HG02938 (cell line): ENCODE results near the gene RYR2.

ENCODE experiments used
- ATAC-seq: cut with Tn5 transposase; IDR thresholded peaks from one replicate; pipeline ENCODE4 v1.9.1; 2021; ENCODE audit warnings: mild to moderate bottlenecking, moderate library complexity; ENCODE audit not compliant: unreplicated experiment

RYR2 gene

DNA sequence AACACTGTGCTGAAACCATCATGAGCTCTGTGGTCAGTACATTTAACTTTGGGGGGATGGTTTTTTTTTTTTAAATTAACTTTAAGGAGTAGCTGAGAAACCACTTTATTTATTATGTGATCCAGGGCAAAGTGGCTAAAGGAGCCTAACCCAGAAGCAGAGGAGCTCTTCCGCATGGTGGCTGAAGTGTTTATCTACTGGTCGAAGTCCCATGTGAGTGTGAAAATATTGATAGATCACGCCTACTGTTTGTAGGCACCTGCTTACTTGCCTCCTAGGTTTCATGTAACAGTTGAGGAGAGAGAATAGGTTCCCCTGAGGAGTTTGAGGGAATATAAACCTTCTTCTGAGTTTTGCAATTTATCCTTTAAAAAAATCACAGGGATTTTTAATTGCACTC is 667.4 kb downstream of the RYR2 start:
- no peak for ATAC-seq

DNA sequence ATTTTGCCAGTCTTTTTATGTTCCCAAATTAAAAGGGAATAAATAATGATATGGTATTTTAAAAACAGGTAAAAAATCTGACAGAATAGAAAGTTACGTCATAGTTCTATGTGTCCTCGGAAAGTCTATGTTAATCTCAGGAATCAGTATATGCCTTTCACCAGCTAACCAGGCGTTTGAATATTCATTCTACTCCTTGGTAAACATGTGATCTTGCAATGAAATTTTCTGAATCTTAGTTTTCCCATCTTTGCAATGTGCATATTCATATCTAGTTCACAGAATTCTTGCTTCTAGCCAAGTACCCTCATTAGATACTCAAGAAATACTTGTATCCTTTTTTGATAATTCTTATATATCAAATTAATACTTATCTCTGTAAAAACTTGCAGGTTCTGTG is 669.3 kb downstream of the RYR2 start:
- no peak for ATAC-seq

DNA sequence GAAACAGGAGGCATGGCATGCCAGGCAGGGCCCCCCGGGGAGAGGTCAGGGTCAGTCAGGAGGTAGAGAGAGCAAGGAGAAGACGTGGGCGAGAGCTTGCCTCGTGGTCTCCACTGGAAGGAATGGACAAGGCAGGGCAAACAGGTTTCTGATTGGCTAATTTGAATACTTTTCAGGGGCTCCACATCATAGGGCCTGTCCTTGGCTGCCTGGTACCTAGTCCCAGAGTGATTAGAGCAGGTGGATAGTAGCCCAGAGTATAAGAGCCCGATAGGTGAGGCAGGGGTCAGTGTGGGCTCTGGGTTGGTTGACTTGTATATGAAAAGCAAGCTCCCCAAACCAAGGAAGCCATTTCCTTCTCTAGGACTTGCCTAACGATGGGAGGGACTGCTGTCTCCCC is 670.1 kb downstream of the RYR2 start:
- ATAC-seq, result no peak

DNA sequence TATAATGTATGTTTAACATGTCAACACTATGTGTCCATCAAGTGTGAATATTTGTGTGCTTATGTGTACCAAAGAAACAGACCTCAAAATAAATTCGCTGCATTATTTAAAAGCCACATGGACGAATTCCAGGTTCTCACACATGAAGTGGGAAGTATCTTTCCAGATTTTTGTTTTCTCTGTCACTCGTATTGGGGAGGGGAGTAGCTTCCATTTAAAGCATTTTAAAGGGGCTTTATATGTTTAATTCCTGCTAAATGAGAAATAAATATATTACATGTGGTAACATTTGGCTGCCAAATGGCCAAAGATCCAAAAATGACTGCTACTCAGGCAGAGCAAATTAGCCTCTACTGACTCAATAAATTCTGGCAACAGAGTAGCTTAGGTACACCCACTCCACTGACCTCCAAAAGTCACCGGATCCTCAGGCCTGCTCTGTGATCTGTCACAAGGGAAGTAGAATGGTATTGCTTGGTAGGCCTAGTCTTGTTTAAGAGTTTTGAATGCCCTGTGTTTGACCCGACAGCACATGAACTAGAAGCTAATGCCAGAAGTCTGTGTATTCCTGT is 670.7 kb downstream of the RYR2 start:
- ATAC-seq, result no peak

DNA sequence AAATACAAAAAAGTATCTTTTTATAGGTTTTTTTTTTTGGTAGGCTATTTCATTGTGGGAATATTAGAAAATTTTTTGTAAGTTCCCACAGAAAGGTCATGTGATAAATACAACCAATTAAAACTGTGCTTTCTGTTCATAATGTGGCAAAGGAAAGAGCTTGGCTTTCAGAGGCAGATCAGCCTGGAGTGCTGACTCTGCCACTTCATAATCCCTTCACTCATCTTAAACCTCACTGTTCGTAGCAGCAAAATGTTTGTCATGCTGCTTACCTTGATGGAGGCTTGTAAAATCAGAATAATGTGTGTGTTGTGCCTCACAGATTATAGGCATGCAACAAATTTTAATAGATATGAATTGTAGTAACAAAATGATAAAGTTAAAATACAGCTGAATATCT is 671.9 kb downstream of the RYR2 start:
- no peak for ATAC-seq

DNA sequence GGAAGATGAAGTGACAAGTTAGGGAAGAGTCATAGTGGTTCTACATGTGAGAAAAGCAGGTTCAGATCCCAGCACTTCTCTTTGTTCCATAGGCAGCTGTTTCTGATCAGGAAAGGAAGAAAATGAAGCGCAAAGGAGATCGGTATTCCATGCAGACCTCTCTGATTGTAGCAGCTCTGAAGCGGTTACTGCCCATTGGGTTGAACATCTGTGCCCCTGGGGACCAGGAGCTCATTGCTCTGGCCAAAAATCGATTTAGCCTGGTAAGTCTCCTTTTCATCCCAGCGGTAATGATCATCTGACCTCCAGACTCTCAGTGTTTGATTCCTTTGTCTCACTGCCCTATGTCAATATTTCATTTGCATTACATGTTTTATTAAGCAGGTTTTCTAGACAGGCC is 675.1 kb downstream of the RYR2 start:
- no peak for ATAC-seq

DNA sequence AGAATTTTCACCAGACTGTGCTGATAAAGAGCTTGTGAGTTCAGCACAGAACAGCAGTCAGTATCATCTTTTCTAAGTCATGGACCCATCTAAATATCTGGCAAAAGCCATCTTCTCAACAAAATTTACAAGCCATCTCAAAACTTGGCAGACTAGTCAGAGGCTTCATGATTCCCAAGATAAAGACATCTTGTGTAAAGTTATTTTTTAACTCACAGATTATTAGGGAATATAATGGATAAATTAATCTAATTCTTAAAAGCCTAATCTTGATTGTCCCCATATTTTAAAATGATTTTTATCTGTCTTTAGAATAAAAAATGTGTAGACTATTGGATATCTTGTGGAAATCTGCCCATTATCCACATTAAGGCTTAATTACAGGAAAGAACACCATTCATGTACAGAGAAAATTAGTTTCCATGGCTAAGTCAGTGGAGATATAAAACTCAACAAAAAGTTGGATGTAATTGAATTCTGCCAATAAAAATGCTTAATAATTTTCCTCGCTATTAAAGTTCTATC is 688.9 kb downstream of the RYR2 start:
- no peak for ATAC-seq

DNA sequence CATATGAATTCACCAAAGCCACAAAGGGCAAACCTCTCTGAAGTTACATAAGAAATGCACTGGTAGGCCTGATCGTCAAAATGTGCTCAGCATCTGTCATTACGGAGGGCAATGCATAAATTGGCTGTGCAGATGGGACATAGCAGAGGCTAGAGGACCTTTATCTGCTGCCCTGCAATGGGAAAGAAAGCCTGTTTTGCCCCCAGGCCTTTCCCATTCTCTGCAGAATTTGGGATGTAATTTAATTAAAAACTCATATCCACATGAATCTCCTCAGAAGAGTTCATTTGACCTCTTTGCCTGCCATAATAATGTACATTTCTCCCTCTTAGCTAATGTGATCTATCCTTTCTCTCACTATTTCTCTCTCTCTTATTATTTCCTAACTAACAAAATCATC is 690.7 kb downstream of the RYR2 start:
- no peak for ATAC-seq

DNA sequence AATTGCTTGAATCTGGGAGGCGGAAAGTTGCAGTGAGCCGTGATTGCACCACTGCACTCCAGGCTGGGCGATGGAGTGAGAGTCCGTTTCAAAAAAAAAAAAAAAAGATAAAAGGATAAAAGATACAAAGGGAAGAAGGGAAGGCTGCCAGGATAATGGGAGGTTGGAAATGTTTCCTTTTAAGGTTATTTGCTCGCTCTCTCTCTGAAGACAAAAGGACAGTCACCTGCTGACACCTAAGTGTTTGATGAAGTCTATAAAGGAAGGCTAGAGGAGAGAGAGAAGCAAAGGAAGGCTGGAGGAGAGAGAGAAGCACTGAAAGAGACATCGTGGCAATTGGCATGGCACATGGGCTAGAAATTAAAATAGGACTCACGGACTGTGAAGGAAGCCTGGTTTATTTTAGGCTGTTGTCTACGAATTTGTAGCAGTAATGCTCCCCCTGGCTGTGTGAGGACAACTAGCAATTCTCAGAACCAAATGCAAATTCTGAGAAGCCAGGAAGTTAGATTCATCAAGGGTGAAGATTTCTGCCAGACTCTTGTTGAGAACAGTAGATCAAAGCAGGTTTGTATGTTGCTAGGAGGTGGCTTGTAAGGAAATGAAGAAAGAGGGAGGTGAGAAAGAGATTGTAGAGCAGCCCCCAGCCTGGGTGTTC is 694.5 kb downstream of the RYR2 start:
- ATAC-seq, result no peak

DNA sequence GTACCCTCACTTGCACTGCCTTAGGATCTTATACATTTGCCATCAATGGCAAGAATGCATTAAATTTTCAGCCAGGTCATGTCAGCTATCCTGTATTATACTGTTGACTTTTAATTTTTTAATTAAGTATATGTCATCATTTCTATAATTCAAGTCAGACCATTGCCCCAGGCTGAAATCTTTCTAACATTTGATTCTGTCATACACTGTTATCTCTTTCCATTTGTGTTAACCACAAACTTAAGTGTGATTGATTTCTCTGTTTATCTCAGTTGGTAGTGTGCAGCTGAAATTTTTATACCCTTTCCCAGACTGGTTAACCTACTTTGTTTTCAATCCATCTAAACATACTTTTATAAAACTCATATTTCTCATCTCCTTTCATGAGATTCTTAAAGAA is 695.5 kb downstream of the RYR2 start:
- no peak for ATAC-seq

DNA sequence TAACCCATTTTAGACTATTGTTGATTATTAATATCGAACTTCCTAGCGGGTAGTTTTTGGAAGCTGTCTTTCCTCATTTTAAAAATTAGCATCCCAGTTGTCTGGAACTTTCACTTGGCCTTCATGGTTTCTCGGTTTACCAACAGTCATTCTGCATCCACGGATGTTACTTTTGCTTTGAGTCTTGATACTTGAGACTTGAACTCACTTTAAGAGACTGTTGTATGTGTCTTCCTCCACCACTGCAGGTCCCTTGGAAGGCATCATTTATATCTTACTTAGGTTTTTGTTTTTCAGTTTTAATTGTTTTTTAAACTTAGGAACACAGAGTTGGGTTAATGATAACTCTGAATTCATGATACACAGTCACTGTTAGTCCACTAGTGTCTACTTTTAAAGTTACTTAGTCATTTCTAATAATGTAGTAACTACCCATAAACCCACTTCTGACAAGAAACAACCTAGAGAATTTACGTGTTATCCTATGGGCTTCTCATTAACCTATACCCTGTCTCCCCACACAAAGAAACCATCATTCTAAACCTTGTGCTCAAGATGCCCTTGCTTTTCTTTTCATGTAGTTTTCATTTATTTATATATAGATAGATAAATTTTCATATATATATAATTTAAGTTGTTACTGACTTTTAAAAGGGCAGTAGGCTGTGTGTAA is 696.1 kb downstream of the RYR2 start:
- ATAC-seq, result no peak

DNA sequence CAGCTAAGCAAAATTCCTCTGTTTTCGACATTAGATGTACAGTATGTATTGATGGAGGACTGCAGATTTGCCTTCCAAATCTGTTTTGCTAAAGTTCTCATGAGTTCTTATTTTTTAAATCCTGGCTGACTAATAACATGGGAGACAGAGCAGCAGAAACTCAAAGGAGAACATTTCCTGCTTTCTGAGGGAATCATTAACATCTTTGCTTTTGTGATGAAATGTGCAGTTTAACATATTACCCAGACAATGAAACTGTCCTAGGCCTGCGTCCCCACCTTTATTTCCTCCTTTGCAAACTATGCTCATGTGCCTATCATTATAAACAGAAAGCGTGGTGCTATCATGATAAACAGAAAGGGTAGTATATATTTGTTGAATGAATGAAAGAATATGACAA is 698.9 kb downstream of the RYR2 start:
- ATAC-seq, result no peak

DNA sequence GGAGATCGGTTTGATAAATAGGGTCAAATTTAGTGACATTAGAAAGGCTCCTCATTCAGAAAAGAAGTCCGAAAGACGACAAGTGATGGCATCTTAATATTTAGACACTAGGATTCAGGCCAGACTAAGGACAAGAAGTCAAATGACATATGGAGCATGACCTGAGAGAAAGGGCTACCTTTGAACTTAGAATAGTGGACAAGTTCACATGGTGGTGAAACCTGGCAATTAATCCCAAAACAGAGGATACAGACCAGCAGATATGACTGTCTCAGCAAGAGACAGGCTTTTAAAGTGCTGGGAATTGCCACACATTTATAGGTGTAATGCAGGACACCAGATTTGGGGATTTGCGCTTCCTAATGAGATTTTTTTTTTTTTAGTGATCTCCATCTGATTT is 703.6 kb downstream of the RYR2 start:
- no peak for ATAC-seq

DNA sequence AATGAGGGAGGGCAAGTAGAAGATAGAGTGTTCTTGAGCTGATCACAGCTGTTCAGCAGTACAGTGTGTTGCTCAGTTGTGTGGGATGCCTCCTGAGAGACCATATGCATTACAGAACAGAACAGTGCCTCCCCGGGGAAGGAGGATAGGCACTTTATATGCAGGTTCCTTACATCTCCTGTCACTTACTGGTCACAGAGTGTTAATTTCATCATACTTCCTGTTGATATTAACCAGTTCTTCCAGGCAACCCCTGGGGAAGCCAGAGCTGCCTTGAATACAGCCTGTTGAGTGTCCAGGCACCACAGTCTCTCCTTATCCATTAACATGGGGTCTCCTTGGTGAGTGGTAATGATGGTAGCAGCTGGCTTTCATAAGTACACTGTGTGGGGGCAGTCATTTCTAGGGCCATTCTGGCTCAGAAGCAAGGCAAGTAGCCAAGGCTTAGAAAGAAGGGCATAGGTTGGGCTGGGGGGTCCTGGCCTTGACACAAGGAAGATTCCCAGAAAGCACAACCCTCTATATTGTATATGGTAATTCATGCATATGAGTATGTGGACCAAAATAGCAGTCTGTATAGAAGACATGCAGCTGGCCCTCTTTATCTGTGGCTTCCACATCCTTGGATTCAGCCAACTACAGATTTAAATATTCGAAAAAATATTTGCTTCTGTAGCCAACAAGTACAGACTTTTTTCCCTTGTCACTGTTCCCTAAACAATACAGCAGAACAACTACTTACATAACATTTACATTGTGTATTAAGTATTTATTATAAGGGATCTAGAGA is 706.4 kb downstream of the RYR2 start:
- no peak for ATAC-seq

DNA sequence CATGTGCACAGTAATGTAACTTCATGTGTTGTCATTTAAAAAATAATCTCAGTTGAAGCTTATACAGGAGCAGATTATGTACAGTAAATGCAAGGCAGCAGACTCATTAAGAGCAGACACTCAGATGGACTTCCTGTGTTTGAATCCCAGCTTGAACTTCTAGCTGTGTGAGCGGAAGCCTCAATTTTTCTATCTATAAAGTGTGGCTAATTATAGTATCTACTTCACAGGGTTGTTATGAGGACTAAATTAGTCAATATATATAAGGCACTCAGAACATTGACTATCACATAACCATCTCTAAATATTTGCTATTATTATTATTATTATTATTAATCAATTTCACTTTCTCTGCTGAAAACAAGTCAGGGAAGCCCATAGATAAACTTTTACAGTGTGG is 707.1 kb downstream of the RYR2 start:
- ATAC-seq, result no peak

DNA sequence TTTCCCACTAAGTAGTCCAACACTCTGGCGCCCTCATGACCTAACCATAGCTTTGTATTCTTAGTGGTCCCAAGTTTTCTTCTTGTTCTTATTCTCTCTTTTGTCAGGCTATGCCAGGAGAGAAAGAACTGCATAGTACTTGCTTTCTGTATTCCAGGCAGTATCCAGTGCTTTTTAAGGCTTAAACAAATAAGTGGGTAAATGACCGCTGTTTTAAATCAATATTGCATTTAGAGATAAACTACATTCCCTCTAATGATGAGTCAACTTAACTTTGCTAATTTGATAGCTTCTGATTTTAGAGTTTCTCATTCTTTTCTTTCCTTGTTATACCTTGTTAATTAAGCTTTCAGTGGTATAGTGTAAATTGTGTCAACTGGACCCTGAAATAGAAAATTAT is 709.1 kb downstream of the RYR2 start:
- no peak for ATAC-seq

DNA sequence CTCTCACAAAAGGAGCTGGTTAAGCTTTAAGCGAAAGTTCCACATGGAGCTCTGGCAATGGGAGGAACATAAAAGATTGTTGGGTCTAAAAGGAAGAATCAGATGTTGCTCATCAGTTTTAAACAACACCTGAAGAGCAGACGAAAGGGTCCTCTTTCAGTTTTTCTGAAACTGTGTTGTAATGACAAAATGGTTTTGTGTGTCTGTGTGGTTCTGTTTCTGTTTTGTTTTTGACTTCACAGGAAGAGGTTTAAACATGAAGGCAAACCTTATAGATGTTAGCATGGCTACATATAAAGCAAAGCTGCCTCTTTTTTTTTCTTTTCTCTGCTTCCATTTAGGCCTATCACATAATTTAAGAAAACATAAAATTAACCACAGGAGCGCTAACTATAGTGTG is 712.6 kb downstream of the RYR2 start:
- no peak for ATAC-seq

DNA sequence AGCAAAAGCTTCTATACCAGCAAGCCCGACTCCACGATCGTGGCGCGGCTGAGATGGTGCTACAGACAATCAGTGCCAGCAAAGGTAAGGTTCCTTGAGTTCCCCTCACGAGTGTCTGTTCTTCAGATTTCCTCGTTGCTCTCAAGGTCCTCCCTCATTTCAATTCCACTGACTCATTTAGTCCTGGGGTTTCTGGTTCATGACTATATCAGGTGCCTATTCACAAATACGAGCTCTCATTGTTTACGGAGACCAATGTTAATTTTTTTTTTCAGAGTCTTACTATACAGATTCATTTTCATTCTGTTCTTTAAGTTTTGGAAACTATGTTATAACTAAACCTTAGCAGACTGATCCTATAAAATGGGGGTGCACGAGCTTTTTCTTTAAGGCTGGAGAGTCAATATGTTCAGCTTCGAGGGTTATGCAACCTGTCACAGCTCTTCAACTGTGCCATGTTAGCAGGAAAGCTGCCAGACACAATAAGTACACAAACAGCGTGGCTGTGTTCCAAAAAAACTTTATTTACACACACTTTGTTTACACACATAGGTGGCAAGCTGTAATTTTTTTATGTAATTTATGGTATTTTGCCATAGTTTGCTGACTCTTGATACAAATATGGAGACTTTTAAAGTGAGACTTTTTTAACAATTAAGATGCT is 714.5 kb downstream of the RYR2 start:
- no peak for ATAC-seq

DNA sequence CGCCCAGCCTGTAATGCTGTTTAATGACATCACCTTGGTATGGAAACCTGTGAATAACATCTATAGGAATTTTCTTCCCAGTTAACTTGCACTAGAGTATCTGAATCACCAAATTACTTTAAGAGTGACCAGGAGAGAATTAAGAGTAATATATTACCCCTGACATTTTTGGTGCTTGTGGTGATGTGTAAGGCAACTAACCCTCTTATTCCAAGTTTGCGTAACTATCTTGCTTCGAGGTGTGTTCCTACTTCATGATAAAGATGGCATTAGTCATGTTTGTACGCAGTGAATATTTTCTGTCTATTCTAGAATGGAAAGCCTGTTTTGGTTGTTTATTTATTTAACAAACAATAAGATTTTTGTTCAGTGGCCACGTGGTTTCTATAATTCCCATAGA is 717.4 kb downstream of the RYR2 start:
- no peak for ATAC-seq

DNA sequence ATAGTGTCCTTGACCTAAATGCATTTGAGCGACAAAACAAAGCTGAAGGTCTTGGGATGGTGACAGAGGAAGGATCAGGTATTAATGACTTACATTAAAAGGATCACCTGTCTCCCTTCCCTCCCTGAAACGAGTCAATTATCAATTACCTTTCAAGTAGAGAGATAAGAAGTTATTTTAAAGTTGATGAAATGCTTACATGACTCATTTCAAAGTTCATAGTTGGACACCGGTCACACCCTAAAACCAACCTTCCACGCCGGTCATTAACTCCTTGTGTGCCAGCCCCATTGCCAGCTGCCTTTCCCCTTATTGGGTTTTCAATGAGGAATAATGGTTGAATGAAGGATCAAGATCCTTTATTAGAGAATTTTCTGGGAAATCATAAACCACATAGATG is 719.0 kb downstream of the RYR2 start:
- no peak for ATAC-seq

DNA sequence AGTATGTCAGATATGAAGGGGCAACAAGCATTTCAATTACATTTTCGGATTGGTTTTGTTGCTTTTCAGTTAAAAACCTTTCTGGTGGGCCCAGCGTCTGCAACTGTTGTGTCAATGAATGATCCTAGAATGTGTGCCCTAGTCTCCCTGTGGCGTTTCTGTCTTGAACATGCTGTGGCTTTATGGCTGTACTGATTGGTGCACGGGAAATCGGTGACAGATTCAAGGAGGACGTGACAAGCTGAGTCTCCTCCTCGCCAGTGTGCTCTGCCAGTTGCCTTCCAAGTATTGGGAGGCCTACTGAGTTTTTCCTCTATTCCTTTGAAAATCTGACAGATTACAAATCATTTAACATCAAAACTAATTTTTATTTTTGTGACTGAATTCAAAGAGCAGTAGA is 721.2 kb downstream of the RYR2 start:
- ATAC-seq, result no peak
